Spleen (tissue), 11 donors: ENCODE data around the gene ZBTB7C. TPM values are rescaled to one million over a fixed set of nuclear protein-coding genes. Genes with fewer than 3 reads are reported as not detected.

Source experiments
- DNase-seq: peaks from one replicate; pipeline ENCODE4 v3.0.0-alpha.2; 2020
- H3K27ac ChIP-seq, 8 donors: fragments of 200-600 bp; sonication (generic) in 7 of 8; 1 replicate in 4 of 8; 2 replicates in 4 of 8; pipeline versions ENCODE4 v1.5.0 to v1.8.0; 2016 to 2021; ENCODE audit warnings: inconsistent platforms in 4 of 8, mild to moderate bottlenecking in 4 of 8, moderate library complexity in 1 of 8
- H3K27me3 ChIP-seq, 7 donors: fragments of 200-600 bp; sonication (generic) in 6 of 7; replicated peaks in 1 of 7; 1 replicate in 4 of 7; 2 replicates in 3 of 7; pipeline versions ENCODE4 v1.5.0 to v1.8.0; 2016 to 2021; ENCODE audit warnings: inconsistent platforms in 3 of 7, mild to moderate bottlenecking in 1 of 7
- H3K36me3 ChIP-seq, 6 donors: fragments of 200-600 bp; sonication (generic) in 5 of 6; 1 replicate in 4 of 6; 2 replicates in 2 of 6; pipeline versions ENCODE4 v1.5.0 to v1.8.0; 2016 to 2021; ENCODE audit warnings: inconsistent platforms in 2 of 6
- H3K4me1 ChIP-seq, 6 donors: fragments of 200-600 bp; sonication (generic) in 5 of 6; 1 replicate in 3 of 6; 2 replicates in 3 of 6; pipeline versions ENCODE4 v1.5.0 to v1.8.0; 2016 to 2021; ENCODE audit warnings: inconsistent platforms in 3 of 6
- H3K4me3 ChIP-seq, 8 donors: fragments of 200-600 bp; sonication (generic) in 7 of 8; 1 replicate in 4 of 8; 2 replicates in 4 of 8; pipeline versions ENCODE4 v1.5.0 to v1.8.0; 2016 to 2021; ENCODE audit warnings: inconsistent platforms in 4 of 8, mild to moderate bottlenecking in 4 of 8, moderate library complexity in 2 of 8
- H3K9me3 ChIP-seq, 8 donors: fragments of 200-600 bp; sonication (generic) in 7 of 8; 1 replicate in 4 of 8; 2 replicates in 4 of 8; pipeline versions ENCODE4 v1.5.0 to v1.8.0; 2016 to 2021; ENCODE audit warnings: inconsistent platforms in 4 of 8
- POLR2A ChIP-seq, 3 donors: fragments of 450-650 bp; IDR thresholded peaks; one replicate each; pipeline ENCODE4 v1.5.1; 2017; ENCODE audit warnings: antibody characterized with exemption in 3 of 3, mild to moderate bottlenecking in 1 of 3
- POLR2AphosphoS5 ChIP-seq, 3 donors: sonication (generic); formaldehyde crosslinking; IDR thresholded peaks; one replicate each; pipeline ENCODE4 v1.5.1; 2017; ENCODE audit warnings: antibody characterized with exemption in 3 of 3
- WGBS, 5 donors: extraction: QIAGEN DNeasy Blood & Tissue Kit in 3 of 5; methylation state at CpG; one replicate each; pipeline versions ENCODE4 v1.1.5 to v1.1.7; 2013 to 2018; 5-methylcytosine and 5-hydroxymethylcytosine counted together
- intact Hi-C: fragments of 100-400 bp; cut with DNase I; formaldehyde crosslinking; loops from one replicate; pipeline ENCODE4 v1.15.0; 2023; ENCODE audit warnings: low total_unique reads
- polyA plus RNA-seq, 3 donors: library from polyadenylated mRNA; stranded (reverse); fragments of 200-250 nt; gene quantifications; one replicate each; pipeline ENCODE4 v1.2.1, GENCODE V29; 2013
- total RNA-seq, 7 donors: library from RNA; depleted of rRNA in 3 of 7; stranded (reverse); fragments of >200 nt in 3 of 7; fragmentation: NEBNext Ultra II Directional in 4 of 7; extraction: Animal tissue kit (Norgen Biotek cat#: 25700) in 4 of 7; gene quantifications; one replicate each; pipeline versions ENCODE4 v1.1.0 to v1.2.1, GENCODE V29; 2016 to 2021
- TF ChIP-seq, protein P1 (sequence below), 11 experiments: fragments of 200-600 bp in 7 of 11; fragments of 450-650 bp in 4 of 11; sonication (generic) in 4 of 11; IDR thresholded peaks in 8 of 11; conservative IDR thresholded peaks in 3 of 11; 1 replicate in 7 of 11; 2 replicates in 4 of 11; pipeline versions ENCODE4 v1.4.0 to v1.8.0; 2016 to 2021; ENCODE audit warnings: antibody characterized with exemption in 11 of 11, inconsistent platforms in 4 of 11, mild to moderate bottlenecking in 1 of 11
- donor health status: healthy with polysubstance abuse.
- donor health status: DM: no; HTN: no; CAD: no; lungs with moderate emphysema.
- donor health status: DM: no; HTN: no; CAD: no.
- donor health status: Bipolar disorder and iron deficiency.
- donor health status: healthy.
- donor health status: DM: no; HTN: no; CAD: no.
- donor health status: DM: yes; HTN: yes; CAD: no.

Gene ZBTB7C
- total and polyA plus RNA-seq, 10 donors, result 1.00 to 64.2 (median 18.8) TPM

DNA sequence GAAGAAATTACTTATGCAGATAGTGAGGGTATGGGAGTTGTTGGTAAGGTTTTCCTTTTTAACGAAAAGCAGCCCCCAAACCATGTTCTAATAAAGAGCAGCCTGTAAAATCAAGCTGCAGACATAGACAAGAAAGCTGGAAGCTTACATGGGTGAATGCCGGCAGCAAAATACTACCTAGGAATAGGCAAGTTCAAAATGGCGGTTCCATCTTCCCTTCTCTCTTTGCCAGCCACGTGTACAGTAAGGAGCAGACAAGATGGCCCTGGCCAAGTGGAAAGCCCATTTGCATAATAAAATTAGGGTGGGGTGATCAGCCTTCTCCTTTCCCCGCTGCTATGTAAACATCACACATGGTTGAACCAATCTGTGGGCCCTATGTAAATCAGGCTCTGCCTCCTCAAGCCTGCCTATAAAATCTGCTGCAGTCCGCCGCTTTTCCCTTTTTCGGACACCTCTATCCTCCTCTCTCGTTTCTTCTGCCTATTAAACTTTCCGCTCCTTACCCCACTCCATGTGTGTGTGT, 155.0 kb downstream of the ZBTB7C start:
- WGBS, 5 donors, result 82 to 92% (median 89%) methylated on average over 10 of the region's 10 CpGs
- Histone ChIP-seq H3K36me3 (no peaks in the 10 kb centered on the region), H3K4me3 (no peak overlapping the region), H3K27ac (no peak overlapping the region), H3K27me3 (peaks cover 0 to 4% (median 0%) of the 10 kb centered on the region in 7 donors), H3K9me3 (peaks cover 0 to 23% (median 17%) of the 10 kb centered on the region in 8 donors), H3K4me1 (peaks cover 0 to 3% (median 0%) of the 10 kb centered on the region in 6 donors)
- TF ChIP-seq, protein P1, sequence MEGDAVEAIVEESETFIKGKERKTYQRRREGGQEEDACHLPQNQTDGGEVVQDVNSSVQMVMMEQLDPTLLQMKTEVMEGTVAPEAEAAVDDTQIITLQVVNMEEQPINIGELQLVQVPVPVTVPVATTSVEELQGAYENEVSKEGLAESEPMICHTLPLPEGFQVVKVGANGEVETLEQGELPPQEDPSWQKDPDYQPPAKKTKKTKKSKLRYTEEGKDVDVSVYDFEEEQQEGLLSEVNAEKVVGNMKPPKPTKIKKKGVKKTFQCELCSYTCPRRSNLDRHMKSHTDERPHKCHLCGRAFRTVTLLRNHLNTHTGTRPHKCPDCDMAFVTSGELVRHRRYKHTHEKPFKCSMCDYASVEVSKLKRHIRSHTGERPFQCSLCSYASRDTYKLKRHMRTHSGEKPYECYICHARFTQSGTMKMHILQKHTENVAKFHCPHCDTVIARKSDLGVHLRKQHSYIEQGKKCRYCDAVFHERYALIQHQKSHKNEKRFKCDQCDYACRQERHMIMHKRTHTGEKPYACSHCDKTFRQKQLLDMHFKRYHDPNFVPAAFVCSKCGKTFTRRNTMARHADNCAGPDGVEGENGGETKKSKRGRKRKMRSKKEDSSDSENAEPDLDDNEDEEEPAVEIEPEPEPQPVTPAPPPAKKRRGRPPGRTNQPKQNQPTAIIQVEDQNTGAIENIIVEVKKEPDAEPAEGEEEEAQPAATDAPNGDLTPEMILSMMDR (IDR thresholded peaks at IDR 0.05 in 8 of 11, conservative IDR thresholded peaks at IDR 0.05 in 3 of 11), result no peak
- TF ChIP-seq POLR2A (IDR thresholded peaks at IDR 0.05) (no peak), POLR2AphosphoS5 (IDR thresholded peaks at IDR 0.05) (no peak)
- intact Hi-C loops, result no loop called here
- no peak for DNase-seq

DNA sequence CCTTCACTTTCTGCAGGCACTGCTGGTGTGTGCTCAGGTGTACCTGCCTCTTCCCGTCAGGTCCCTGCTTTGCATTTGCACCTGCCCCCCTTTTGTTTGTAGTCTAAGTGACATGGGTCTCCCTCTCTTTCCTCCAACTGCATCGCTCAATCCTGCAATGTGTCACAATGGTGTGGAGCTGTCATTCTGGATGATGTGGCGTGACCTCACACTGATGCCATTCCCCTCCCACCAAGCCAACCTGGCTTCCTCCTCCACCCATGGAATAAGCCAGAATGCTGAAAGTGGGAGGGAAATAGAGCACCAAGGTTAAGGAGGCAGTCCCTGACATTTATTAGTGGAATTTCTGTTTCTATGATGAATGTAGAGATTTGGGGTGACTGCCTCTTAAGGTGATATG, 156.7 kb downstream of the ZBTB7C start:
- Histone ChIP-seq H3K27me3 (peaks cover 0 to 4% (median 0%) of the 10 kb centered on the region in 7 donors), H3K9me3 (peaks cover 0 to 20% (median 14%) of the 10 kb centered on the region in 8 donors), H3K4me1 (peaks cover 0 to 3% (median 0%) of the 10 kb centered on the region in 6 donors), H3K36me3 (no peaks in the 10 kb centered on the region), H3K4me3 (no peak overlapping the region), H3K27ac (no peak overlapping the region)
- DNase-seq, result no peak
- no peak for TF ChIP-seq POLR2A (IDR thresholded peaks at IDR 0.05)
- TF ChIP-seq POLR2AphosphoS5 (IDR thresholded peaks at IDR 0.05), result no peak
- TF ChIP-seq, protein P1 (IDR thresholded peaks at IDR 0.05 in 8 of 11, conservative IDR thresholded peaks at IDR 0.05 in 3 of 11), result no peak
- WGBS, 5 donors, result 85 to 96% (median 91%) methylated on average over 3 of the region's 3 CpGs
- intact Hi-C loops, result no loop called here

- intact Hi-C loops, result no loop called here
- no peak for TF ChIP-seq POLR2A (IDR thresholded peaks at IDR 0.05)
- no peak for TF ChIP-seq POLR2AphosphoS5 (IDR thresholded peaks at IDR 0.05)
- TF ChIP-seq, protein P1 (IDR thresholded peaks at IDR 0.05 in 8 of 11, conservative IDR thresholded peaks at IDR 0.05 in 3 of 11), result no peak
Observed at GRCh38 chr18:48250918-48251317, 158.3 kb downstream of the ZBTB7C start.

GRCh38 chr18:48250362-48250907, 158.7 kb downstream of the ZBTB7C start:
- intact Hi-C loops, result no loop called here
- TF ChIP-seq POLR2A (IDR thresholded peaks at IDR 0.05), result no peak
- TF ChIP-seq, protein P1 (IDR thresholded peaks at IDR 0.05 in 8 of 11, conservative IDR thresholded peaks at IDR 0.05 in 3 of 11), result no peak
- TF ChIP-seq POLR2AphosphoS5 (IDR thresholded peaks at IDR 0.05), result no peak
- H3K9me3 ChIP-seq, result peaks cover 0 to 3% (median 0%) of the 10 kb centered on the region in 8 donors
- no peaks in the 10 kb centered on the region for H3K36me3 ChIP-seq
- H3K4me3 ChIP-seq, result no peak overlapping the region
- DNase-seq, result no peak
- H3K27ac ChIP-seq, result no peak overlapping the region
- peaks cover 0 to 4% (median 0%) of the 10 kb centered on the region in 7 donors for H3K27me3 ChIP-seq
- H3K4me1 ChIP-seq, result peaks cover 0 to 3% (median 0%) of the 10 kb centered on the region in 6 donors
- WGBS, 5 donors, result 78 to 94% (median 88%) methylated on average over 1 of the region's 1 CpG

More at GRCh38 chr18:48250918-48251317, 158.3 kb downstream of the ZBTB7C start:
- WGBS, 5 donors, result 66 to 84% (median 77%) methylated on average over 3 of the region's 3 CpGs
- Histone ChIP-seq H3K4me1 (peaks cover 0 to 3% (median 0%) of the 10 kb centered on the region in 6 donors), H3K27ac (no peak overlapping the region), H3K9me3 (peaks cover 0 to 4% (median 0%) of the 10 kb centered on the region in 8 donors), H3K27me3 (peaks cover 0 to 4% (median 0%) of the 10 kb centered on the region in 7 donors), H3K36me3 (no peaks in the 10 kb centered on the region), H3K4me3 (no peak overlapping the region)
- DNase-seq, result no peak
